Thyroid gland (tissue), 4 donors: ENCODE data around the gene SLC24A4. TPM values are rescaled to one million over a fixed set of nuclear protein-coding genes. Genes with fewer than 3 reads are reported as not detected.

ENCODE experiments used
- DNase-seq, 2 donors: peaks; one replicate each; pipeline ENCODE4 v3.0.0-alpha.2; 2019
- H3K27ac ChIP-seq, 3 donors: fragments of 200-600 bp; sonication (generic); 1 replicate in 2 of 3; 2 replicates in 1 of 3; pipeline ENCODE4 v1.5.1; 2016 to 2019; ENCODE audit warnings: mild to moderate bottlenecking in 1 of 3, moderate library complexity in 1 of 3
- H3K27me3 ChIP-seq: fragments of 200-600 bp; sonication (generic); one replicate; pipeline ENCODE4 v1.5.1; 2019
- H3K36me3 ChIP-seq, 2 donors: fragments of 200-600 bp; sonication (generic); one replicate each; pipeline ENCODE4 v1.5.1; 2016 to 2019
- H3K4me1 ChIP-seq, 2 donors: fragments of 200-600 bp; sonication (generic); one replicate each; pipeline ENCODE4 v1.5.1; 2017 to 2019
- H3K4me3 ChIP-seq, 3 donors: fragments of 200-600 bp; sonication (generic); replicated peaks in 1 of 3; 1 replicate in 2 of 3; 2 replicates in 1 of 3; pipeline ENCODE4 v1.5.1; 2016; ENCODE audit warnings: mild to moderate bottlenecking in 1 of 3
- H3K9me3 ChIP-seq: fragments of 200-600 bp; sonication (generic); one replicate; pipeline ENCODE4 v1.5.1; 2017
- POLR2A ChIP-seq, 2 donors: fragments of 450-650 bp; IDR thresholded peaks; one replicate each; pipeline ENCODE4 v1.6.1; 2017; ENCODE audit warnings: antibody characterized with exemption in 2 of 2, mild to moderate bottlenecking in 2 of 2, moderate library complexity in 1 of 2
- WGBS, 2 donors: methylation state at CpG; one replicate each; pipeline ENCODE4 v1.1.5; 2017; 5-methylcytosine and 5-hydroxymethylcytosine counted together
- intact Hi-C: fragments of 100-400 bp; cut with DNase I; formaldehyde crosslinking; loops from one replicate; pipeline ENCODE4 v1.15.1; 2023
- total RNA-seq, 4 donors: library from RNA; depleted of rRNA; stranded (reverse); fragments of >200 nt; gene quantifications; one replicate each; pipeline ENCODE4 v1.2.3, GENCODE V29; 2016
- TF ChIP-seq, protein P1 (sequence below), 6 experiments: fragments of 200-600 bp in 3 of 6; fragments of 450-650 bp in 3 of 6; sonication (generic) in 3 of 6; IDR thresholded peaks; one replicate each; pipeline ENCODE4 v1.5.1; 2016 to 2019; ENCODE audit warnings: antibody characterized with exemption in 6 of 6, mild to moderate bottlenecking in 2 of 6, inconsistent platforms in 1 of 6, moderate library complexity in 1 of 6

SLC24A4 gene
- total RNA-seq, 4 donors from 2014 or later = 0.05 to 0.46 (median 0.19) TPM

DNA sequence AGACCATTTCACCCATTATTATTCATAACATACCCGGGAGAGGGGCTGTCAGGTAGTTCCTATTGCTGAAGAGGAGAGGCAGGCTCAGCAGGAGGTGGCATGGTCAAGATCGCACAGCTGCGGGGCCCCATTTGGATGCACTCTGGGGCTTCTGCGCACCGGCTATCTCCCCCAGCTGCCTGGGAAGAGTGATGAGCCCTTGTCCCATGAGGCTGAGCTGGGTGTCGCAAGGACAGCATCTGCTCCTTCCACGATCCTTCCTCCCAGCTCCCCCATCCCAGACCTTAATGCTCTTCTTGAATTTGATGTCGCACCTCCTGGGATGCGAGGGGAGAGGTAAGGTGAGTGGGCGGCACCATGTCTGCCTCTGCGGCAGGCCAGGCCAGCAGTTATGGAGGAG lies 62.6 kb downstream of the SLC24A4 start:
- H3K9me3 ChIP-seq = no peaks in the 10 kb centered on the region
- 67 to 69% methylated on average over 7 to 11 of the region's 11 CpGs for WGBS, 2 donors
- H3K4me1 ChIP-seq = no peaks in the 10 kb centered on the region
- DNase-seq = no peak
- H3K4me3 ChIP-seq = no peak overlapping the region
- intact Hi-C loops = no loop called here
- no peaks in the 10 kb centered on the region for H3K27me3 ChIP-seq
- no peaks in the 10 kb centered on the region for H3K36me3 ChIP-seq
- no peak for TF ChIP-seq POLR2A (IDR thresholded peaks at IDR 0.05)
- TF ChIP-seq, protein P1, sequence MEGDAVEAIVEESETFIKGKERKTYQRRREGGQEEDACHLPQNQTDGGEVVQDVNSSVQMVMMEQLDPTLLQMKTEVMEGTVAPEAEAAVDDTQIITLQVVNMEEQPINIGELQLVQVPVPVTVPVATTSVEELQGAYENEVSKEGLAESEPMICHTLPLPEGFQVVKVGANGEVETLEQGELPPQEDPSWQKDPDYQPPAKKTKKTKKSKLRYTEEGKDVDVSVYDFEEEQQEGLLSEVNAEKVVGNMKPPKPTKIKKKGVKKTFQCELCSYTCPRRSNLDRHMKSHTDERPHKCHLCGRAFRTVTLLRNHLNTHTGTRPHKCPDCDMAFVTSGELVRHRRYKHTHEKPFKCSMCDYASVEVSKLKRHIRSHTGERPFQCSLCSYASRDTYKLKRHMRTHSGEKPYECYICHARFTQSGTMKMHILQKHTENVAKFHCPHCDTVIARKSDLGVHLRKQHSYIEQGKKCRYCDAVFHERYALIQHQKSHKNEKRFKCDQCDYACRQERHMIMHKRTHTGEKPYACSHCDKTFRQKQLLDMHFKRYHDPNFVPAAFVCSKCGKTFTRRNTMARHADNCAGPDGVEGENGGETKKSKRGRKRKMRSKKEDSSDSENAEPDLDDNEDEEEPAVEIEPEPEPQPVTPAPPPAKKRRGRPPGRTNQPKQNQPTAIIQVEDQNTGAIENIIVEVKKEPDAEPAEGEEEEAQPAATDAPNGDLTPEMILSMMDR (IDR thresholded peaks at IDR 0.05) = no peak
- no peak overlapping the region for H3K27ac ChIP-seq

- no peak for TF ChIP-seq POLR2A (IDR thresholded peaks at IDR 0.05)
- TF ChIP-seq, protein P1 (IDR thresholded peaks at IDR 0.05) = no peak
- no peaks in the 10 kb centered on the region for H3K36me3 ChIP-seq
- DNase-seq = no peak
- H3K4me3 ChIP-seq = no peak overlapping the region
- intact Hi-C loops = no loop called here
- H3K4me1 ChIP-seq = no peaks in the 10 kb centered on the region
- no peaks in the 10 kb centered on the region for H3K9me3 ChIP-seq
- WGBS, 2 donors = 85 to 92% methylated on average over 5 of the region's 5 CpGs
- no peaks in the 10 kb centered on the region for H3K27me3 ChIP-seq
- H3K27ac ChIP-seq = no peak overlapping the region
Observed at GRCh38 chr14:92386165-92386564, 63.2 kb downstream of the SLC24A4 start.

DNA sequence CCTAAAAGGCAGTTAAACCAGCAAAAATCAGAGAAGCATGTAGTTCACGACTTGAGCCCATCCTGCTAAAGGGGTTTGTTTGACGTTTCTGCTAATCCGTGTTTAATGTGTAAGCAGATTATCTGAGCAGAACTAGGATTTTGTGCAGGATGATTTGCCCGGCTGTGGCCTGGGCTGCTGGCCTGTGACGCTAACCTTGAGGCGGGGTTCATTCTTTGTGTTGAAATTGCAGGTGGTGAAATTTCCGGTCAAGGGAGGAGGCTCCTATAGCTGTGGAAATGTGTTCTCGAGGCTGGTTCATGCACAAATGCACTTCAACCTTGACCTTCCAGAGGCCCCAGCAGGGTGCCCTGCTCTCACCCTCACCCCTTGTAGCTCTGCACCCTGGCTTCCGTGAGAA lies 63.7 kb downstream of the SLC24A4 start:
- no peaks in the 10 kb centered on the region for H3K27me3 ChIP-seq
- TF ChIP-seq, protein P1 (IDR thresholded peaks at IDR 0.05) = no peak
- TF ChIP-seq POLR2A (IDR thresholded peaks at IDR 0.05) = no peak
- no peak overlapping the region for H3K27ac ChIP-seq
- H3K9me3 ChIP-seq = no peaks in the 10 kb centered on the region
- DNase-seq = no peak
- no peaks in the 10 kb centered on the region for H3K4me1 ChIP-seq
- no peak overlapping the region for H3K4me3 ChIP-seq
- H3K36me3 ChIP-seq = no peaks in the 10 kb centered on the region
- intact Hi-C loops = no loop called here
- 46 to 61% methylated on average over 9 of the region's 9 CpGs for WGBS, 2 donors

- Histone ChIP-seq H3K27me3 (no peaks in the 10 kb centered on the region), H3K4me1 (no peaks in the 10 kb centered on the region), H3K27ac (no peak overlapping the region), H3K9me3 (no peaks in the 10 kb centered on the region), H3K36me3 (no peaks in the 10 kb centered on the region), H3K4me3 (no peak overlapping the region)
- intact Hi-C loops = no loop called here
- TF ChIP-seq, protein P1 (IDR thresholded peaks at IDR 0.05) = no peak
- TF ChIP-seq POLR2A (IDR thresholded peaks at IDR 0.05) = no peak
- DNase-seq = no peak
- 95 to 96% methylated on average over 1 of the region's 1 CpG for WGBS, 2 donors
Observed at GRCh38 chr14:92387578-92387977, 64.6 kb downstream of the SLC24A4 start.

- Histone ChIP-seq H3K36me3 (no peaks in the 10 kb centered on the region), H3K9me3 (no peaks in the 10 kb centered on the region), H3K4me3 (no peak overlapping the region), H3K4me1 (no peaks in the 10 kb centered on the region), H3K27me3 (no peaks in the 10 kb centered on the region), H3K27ac (no peak overlapping the region)
- no peak for TF ChIP-seq POLR2A (IDR thresholded peaks at IDR 0.05)
- TF ChIP-seq, protein P1 (IDR thresholded peaks at IDR 0.05) = no peak
- intact Hi-C loops = no loop called here
- whole genome bisulfite sequencing, 2 donors = 67 to 70% methylated on average over 12 of the region's 12 CpGs
- DNase-seq = no peak
Observed at GRCh38 chr14:92389598-92390158, 66.7 kb downstream of the SLC24A4 start.
